OCI-LY3 (cell line): ENCODE measurements around the gene FHOD1.

Experiments
- H2AFZ ChIP-seq: fragments of 200-600, 300-600 bp; shearing (Covaris generic); 2 replicates; pipeline ENCODE4 v1.6.0; 2014; ENCODE audit warnings: antibody characterized with exemption, low read depth, low read length
- H3K27ac ChIP-seq: fragments of 200-600, 300-600 bp; sonication (generic); 2 replicates; pipeline ENCODE4 v1.5.1; 2014; ENCODE audit warnings: mild to moderate bottlenecking, low read length, moderate library complexity, mixed read lengths
- H3K27me3 ChIP-seq: fragments of 200-600, 300-600 bp; sonication (generic); 2 replicates; pipeline ENCODE4 v1.6.1; 2014; ENCODE audit warnings: low read depth, low read length, mixed read lengths
- H3K36me3 ChIP-seq: fragments of 200-600, 300-600 bp; sonication (generic); replicated peaks from 2 replicates; pipeline ENCODE3; 2014; ENCODE audit warnings: low read depth, low read length, mixed read lengths
- H3K4me1 ChIP-seq: fragments of 300-600, 200-600 bp; sonication (generic); 2 replicates; pipeline ENCODE4 v1.6.1; 2014; ENCODE audit warnings: low read length, mixed read lengths
- H3K4me2 ChIP-seq: fragments of 200-600, 300-600 bp; sonication (generic); 2 replicates; pipeline ENCODE4 v1.6.1; 2014; ENCODE audit warnings: low read length, mixed read lengths
- H3K4me3 ChIP-seq: fragments of 300-600, 200-600 bp; sonication (generic); 2 replicates; pipeline ENCODE4 v1.5.1; 2014; ENCODE audit warnings: antibody characterized with exemption, mild to moderate bottlenecking, low read length, moderate library complexity
- H3K79me2 ChIP-seq: fragments of 300-600, 200-600 bp; shearing (Covaris generic); 2 replicates; pipeline ENCODE4 v1.6.1; 2014; ENCODE audit warnings: mild to moderate bottlenecking, low read length, mixed read lengths
- H3K9ac ChIP-seq: fragments of 300-600, 200-600 bp; shearing (Covaris generic); 2 replicates; pipeline ENCODE4 v1.6.0; 2014; ENCODE audit warnings: mild to moderate bottlenecking, low read length, moderate library complexity
- H3K9me3 ChIP-seq: fragments of 200-600, 300-600 bp; shearing (Covaris generic); 2 replicates; pipeline ENCODE4 v1.6.1; 2014; ENCODE audit warnings: low read length, mixed read lengths; ENCODE audit not compliant: insufficient read depth
- H4K20me1 ChIP-seq: fragments of 200-600, 300-600 bp; sonication (generic); 2 replicates; pipeline ENCODE4 v1.6.1; 2016; ENCODE audit warnings: low read length, mixed read lengths; ENCODE audit not compliant: insufficient read depth
- CTCF ChIP-seq: fragments of 200-600, 300-600 bp; sonication (generic); IDR thresholded peaks from 2 replicates; pipeline ENCODE4 v1.5.1; 2014; ENCODE audit warnings: antibody characterized with exemption, low read length, low read depth
- EZH2phosphoT487 ChIP-seq: fragments of 200-600 bp; shearing (Covaris generic); IDR thresholded peaks from 2 replicates; pipeline ENCODE4 v1.6.1; 2018; ENCODE audit warnings: antibody characterized with exemption, mixed run types, low read depth

FHOD1 gene

GRCh38 chr16:67283826-67284555, 36.7 kb upstream of the FHOD1 start:
- no peaks in the 10 kb centered on the region for H3K27me3 ChIP-seq
- H2AFZ ChIP-seq, result no peak overlapping the region
- no peak overlapping the region for H3K4me3 ChIP-seq
- no peak overlapping the region for H3K27ac ChIP-seq
- TF ChIP-seq CTCF (no peak), EZH2phosphoT487 (no peak)
- H3K9ac ChIP-seq, result no peak overlapping the region
- no peaks in the 10 kb centered on the region for H3K79me2 ChIP-seq
- no peaks in the 10 kb centered on the region for H4K20me1 ChIP-seq
- H3K4me2 ChIP-seq, result no peak overlapping the region
- no peaks in the 10 kb centered on the region for H3K36me3 ChIP-seq
- H3K4me1 ChIP-seq, result peaks cover 6% of the 10 kb centered on the region
- H3K9me3 ChIP-seq, result no peaks in the 10 kb centered on the region

GRCh38 chr16:67283039-67283825, 36.0 kb upstream of the FHOD1 start:
- Histone ChIP-seq H3K9ac (no peak overlapping the region), H3K4me3 (no peak overlapping the region), H3K27ac (no peak overlapping the region), H3K36me3 (no peaks in the 10 kb centered on the region), H3K9me3 (no peaks in the 10 kb centered on the region), H3K4me2 (no peak overlapping the region), H3K4me1 (peaks cover 6% of the 10 kb centered on the region), H4K20me1 (no peaks in the 10 kb centered on the region), H2AFZ (no peak overlapping the region), H3K79me2 (peaks cover 5% of the 10 kb centered on the region), H3K27me3 (no peaks in the 10 kb centered on the region)
- no peak for TF ChIP-seq EZH2phosphoT487

- Histone ChIP-seq H3K9ac (no peak overlapping the region), H3K27ac (no peak overlapping the region), H3K4me1 (peaks cover 11% of the 10 kb centered on the region), H3K9me3 (no peaks in the 10 kb centered on the region), H3K36me3 (no peaks in the 10 kb centered on the region), H3K4me2 (no peak overlapping the region), H3K27me3 (no peaks in the 10 kb centered on the region), H3K79me2 (peaks cover 13% of the 10 kb centered on the region), H3K4me3 (no peak overlapping the region), H4K20me1 (no peaks in the 10 kb centered on the region), H2AFZ (no peak overlapping the region)
- TF ChIP-seq EZH2phosphoT487 (no peak), CTCF (no peak)
These were observed 35.1 kb upstream of the FHOD1 start for GRCh38 chr16:67282447-67282805.

GRCh38 chr16:67281536-67282446, 34.5 kb upstream of the FHOD1 start:
- Histone ChIP-seq H3K4me1 (peaks cover 11% of the 10 kb centered on the region), H3K36me3 (no peaks in the 10 kb centered on the region)

More at GRCh38 chr16:67281536-67282446, 34.5 kb upstream of the FHOD1 start:
- no peak overlapping the region for H3K9ac ChIP-seq
- no peak overlapping the region for H3K4me3 ChIP-seq
- TF ChIP-seq CTCF, result no peak
- TF ChIP-seq EZH2phosphoT487, result no peak
- H2AFZ ChIP-seq, result no peak overlapping the region
- no peaks in the 10 kb centered on the region for H3K9me3 ChIP-seq
- H3K79me2 ChIP-seq, result peaks cover 15% of the 10 kb centered on the region
- H3K27me3 ChIP-seq, result no peaks in the 10 kb centered on the region
- no peak overlapping the region for H3K27ac ChIP-seq
- no peaks in the 10 kb centered on the region for H4K20me1 ChIP-seq
- H3K4me2 ChIP-seq, result no peak overlapping the region
